H1 (cell line): ENCODE measurements around the gene LRTM2. TPM values are rescaled to one million over a fixed set of nuclear protein-coding genes. Genes with fewer than 3 reads are reported as not detected.

Experiments used
- EGR1 ChIP-seq: IDR thresholded peaks from 2 replicates; pipeline ENCODE4 v1.6.1; 2011; ENCODE audit warnings: low read depth, low read length, borderline replicate concordance
- HDAC2 ChIP-seq, 2 experiments: fragments of 300-600 bp in 1 of 2; sonication (generic) in 1 of 2; IDR thresholded peaks; 2 replicates each; pipeline ENCODE4 v1.6.1; 2011 to 2012; ENCODE audit warnings: low read depth in 2 of 2, low read length in 2 of 2, mild to moderate bottlenecking in 2 of 2, moderate library complexity in 2 of 2, borderline replicate concordance in 1 of 2, inconsistent platforms in 1 of 2
- JUN ChIP-seq: IDR thresholded peaks from 2 replicates; pipeline ENCODE4 v1.6.1; 2011; ENCODE audit warnings: low read depth, mild to moderate bottlenecking, improper control_type of control experiment, low read length
- KDM5A ChIP-seq: fragments of 200-600 bp; IDR thresholded peaks from 2 replicates; pipeline ENCODE4 v1.7.1; 2012; ENCODE audit warnings: mild to moderate bottlenecking, low read length, inconsistent platforms, mixed read lengths
- POLR2AphosphoS5 ChIP-seq: IDR thresholded peaks from 2 replicates; pipeline ENCODE4 v1.6.1; 2011; ENCODE audit warnings: low read depth, low read length
- polyA plus RNA-seq, 7 experiments: library from polyadenylated mRNA; depleted of rRNA in 3 of 7; stranded (reverse) in 5 of 7; unstranded in 2 of 7; fragments of >200 nt in 5 of 7; fragments of 200-250 nt in 2 of 7; gene quantifications; 1 replicate in 5 of 7; 2 replicates in 1 of 7; 4 replicates in 1 of 7; pipeline versions ENCODE4 v1.2.1 to v1.2.3, GENCODE V29; 2011 to 2013; ENCODE audit warnings: missing spikeins in 2 of 7, mixed read lengths in 2 of 7
- total RNA-seq: library from RNA; stranded (reverse); fragmentation: NEBNext Ultra II Directional; extraction: Animal tissue kit (Norgen Biotek cat#: 25700); gene quantifications from 2 replicates; pipeline ENCODE4 v1.2.1, GENCODE V29; 2021
- TF ChIP-seq, protein P1 (sequence below), 3 experiments: IDR thresholded peaks; 1 replicate in 2 of 3; 2 replicates in 1 of 3; pipeline versions ENCODE4 v1.5.1 to v1.6.1; 2011; ENCODE audit warnings: low read length in 3 of 3, mild to moderate bottlenecking in 3 of 3, inconsistent platforms in 2 of 3, low read depth in 1 of 3, moderate library complexity in 1 of 3; ENCODE audit not compliant: insufficient read depth in 1 of 3; ENCODE audit errors: control extremely low read depth in 1 of 3
- TF ChIP-seq, protein P2 (sequence below): IDR thresholded peaks from 2 replicates; pipeline ENCODE4 v1.6.1; 2012; ENCODE audit warnings: inconsistent platforms

The LRTM2 gene
- total and polyA plus RNA-seq, 2 of the 8 experiments (the other 6 are each of a cell fraction or from before 2014, with no cell fraction given) = 0.06 TPM; not detected in 1

DNA sequence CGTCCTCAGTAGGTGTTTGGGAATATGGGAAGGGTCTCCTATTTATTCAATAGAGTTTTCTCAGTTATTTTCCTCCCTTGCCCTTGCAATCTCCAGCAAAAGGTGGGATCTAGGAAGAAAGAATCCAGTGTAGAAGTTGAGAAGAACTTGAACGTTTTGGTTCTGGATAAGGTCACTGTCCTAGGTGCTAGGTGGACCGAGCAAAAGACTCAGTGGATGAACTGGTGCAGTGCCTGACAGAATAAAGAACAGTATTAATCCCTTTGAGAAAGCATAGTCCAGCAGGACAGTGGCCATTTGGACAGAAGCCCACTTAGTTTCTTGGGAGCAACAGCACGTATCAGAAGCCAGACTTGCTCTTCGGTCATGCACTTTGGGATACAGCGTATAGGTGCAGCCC lies 32.7 kb upstream of the LRTM2 start (continued):
- TF ChIP-seq, protein P1, sequence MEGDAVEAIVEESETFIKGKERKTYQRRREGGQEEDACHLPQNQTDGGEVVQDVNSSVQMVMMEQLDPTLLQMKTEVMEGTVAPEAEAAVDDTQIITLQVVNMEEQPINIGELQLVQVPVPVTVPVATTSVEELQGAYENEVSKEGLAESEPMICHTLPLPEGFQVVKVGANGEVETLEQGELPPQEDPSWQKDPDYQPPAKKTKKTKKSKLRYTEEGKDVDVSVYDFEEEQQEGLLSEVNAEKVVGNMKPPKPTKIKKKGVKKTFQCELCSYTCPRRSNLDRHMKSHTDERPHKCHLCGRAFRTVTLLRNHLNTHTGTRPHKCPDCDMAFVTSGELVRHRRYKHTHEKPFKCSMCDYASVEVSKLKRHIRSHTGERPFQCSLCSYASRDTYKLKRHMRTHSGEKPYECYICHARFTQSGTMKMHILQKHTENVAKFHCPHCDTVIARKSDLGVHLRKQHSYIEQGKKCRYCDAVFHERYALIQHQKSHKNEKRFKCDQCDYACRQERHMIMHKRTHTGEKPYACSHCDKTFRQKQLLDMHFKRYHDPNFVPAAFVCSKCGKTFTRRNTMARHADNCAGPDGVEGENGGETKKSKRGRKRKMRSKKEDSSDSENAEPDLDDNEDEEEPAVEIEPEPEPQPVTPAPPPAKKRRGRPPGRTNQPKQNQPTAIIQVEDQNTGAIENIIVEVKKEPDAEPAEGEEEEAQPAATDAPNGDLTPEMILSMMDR (IDR thresholded peaks at IDR 0.05; ENCODE audit: control extremely low read depth in 1 of 3, insufficient read depth in 1 of 3, low read depth in 1 of 3, low read length in 3 of 3) = no peak
- no peak for TF ChIP-seq HDAC2 (IDR thresholded peaks at IDR 0.05; ENCODE audit: borderline replicate concordance in 1 of 2, low read depth in 2 of 2, low read length in 2 of 2)
- no peak for TF ChIP-seq EGR1
- TF ChIP-seq JUN = no peak
- TF ChIP-seq POLR2AphosphoS5 = no peak
- TF ChIP-seq, protein P2, sequence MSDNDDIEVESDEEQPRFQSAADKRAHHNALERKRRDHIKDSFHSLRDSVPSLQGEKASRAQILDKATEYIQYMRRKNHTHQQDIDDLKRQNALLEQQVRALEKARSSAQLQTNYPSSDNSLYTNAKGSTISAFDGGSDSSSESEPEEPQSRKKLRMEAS = no peak
- TF ChIP-seq KDM5A = no peak
- TF ChIP-seq, all 59 proteins: peak for 0
